Activated CD4-positive, alpha-beta T cell treated with anti-CD3 and anti-CD28 coated beads, Interleukin-2, amount 50 U/mL, for 16 hours (primary cell): ENCODE results near the gene OXT.
"Not testable (repeated sequence)": the region's sequence is repeated elsewhere in the genome, so short reads cannot be mapped to it uniquely, and the experiment has no call there.

ENCODE experiments used
- DNase-seq: peaks from one replicate; pipeline ENCODE4 v3.0.0-alpha.2; 2020

The OXT gene

DNA sequence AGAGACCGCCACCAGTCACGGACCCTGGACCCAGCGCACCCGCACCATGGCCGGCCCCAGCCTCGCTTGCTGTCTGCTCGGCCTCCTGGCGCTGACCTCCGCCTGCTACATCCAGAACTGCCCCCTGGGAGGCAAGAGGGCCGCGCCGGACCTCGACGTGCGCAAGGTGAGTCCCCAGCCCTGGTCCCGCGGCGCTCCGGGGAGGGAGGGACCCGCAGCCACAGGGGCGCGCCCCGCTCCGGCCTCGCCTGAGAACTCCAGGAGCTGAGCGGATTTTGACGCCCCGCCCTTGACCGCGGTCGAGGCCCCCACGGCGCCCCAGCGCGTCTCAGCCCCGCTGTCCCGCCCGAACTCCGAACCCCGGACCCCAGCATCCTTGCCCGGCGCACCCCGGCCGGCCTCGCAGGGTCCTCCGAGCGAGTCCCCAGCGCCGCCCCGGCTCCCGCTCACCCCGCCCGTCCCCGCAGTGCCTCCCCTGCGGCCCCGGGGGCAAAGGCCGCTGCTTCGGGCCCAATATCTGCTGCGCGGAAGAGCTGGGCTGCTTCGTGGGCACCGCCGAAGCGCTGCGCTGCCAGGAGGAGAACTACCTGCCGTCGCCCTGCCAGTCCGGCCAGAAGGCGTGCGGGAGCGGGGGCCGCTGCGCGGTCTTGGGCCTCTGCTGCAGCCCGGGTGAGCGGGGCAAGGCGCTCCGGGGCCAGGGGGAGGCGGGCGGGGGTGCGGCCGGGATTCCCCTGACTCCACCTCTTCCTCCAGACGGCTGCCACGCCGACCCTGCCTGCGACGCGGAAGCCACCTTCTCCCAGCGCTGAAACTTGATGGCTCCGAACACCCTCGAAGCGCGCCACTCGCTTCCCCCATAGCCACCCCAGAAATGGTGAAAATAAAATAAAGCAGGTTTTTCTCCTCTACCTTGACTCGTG lies at the start of gene OXT:
OXT (plus strand) TSS at position 11 of the 920 bp plus-strand sequence; CDS start at position 47, 36 bp downstream.
- DNase-seq, result peak; percentile 56

GRCh38 chr20:3021777-3022176 lies 49.6 kb upstream of the OXT start:
- DNase-seq, result no peak

- not testable (repeated sequence) for DNase-seq
Observed at GRCh38 chr20:3022559-3023490, 48.6 kb upstream of the OXT start.

DNA sequence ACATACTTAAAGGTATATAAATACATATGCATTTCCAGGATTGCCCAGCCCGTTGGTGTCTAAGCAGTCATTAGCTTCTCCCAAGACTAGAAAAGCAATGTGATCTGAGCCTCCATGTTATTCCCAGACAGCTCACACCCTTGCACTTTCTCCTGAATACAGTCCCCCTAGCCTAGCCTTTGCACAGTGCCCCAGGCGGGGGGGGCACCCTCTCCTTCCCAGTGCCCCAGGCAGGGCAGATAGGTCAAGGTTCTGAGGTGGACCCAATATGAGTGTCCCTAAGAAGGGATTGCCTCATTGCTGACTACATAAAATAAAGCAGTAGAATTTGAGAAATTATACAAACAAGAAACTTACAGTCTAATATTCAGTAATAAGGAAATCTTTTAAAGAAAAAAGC lies 43.4 kb upstream of the OXT start:
- DNase-seq, result no peak

- no peak for DNase-seq
Observed at GRCh38 chr20:3031524-3032147, 39.8 kb upstream of the OXT start.

- DNase-seq, result no peak
Observed at GRCh38 chr20:3032624-3033023, 38.8 kb upstream of the OXT start.

GRCh38 chr20:3037654-3038053 lies 33.8 kb upstream of the OXT start:
- DNase-seq, result no peak

GRCh38 chr20:3038454-3038853 lies 33.0 kb upstream of the OXT start:
- DNase-seq, result no peak

- no peak for DNase-seq
Observed at GRCh38 chr20:3039426-3039825, 32.0 kb upstream of the OXT start.

GRCh38 chr20:3040086-3040485 lies 31.3 kb upstream of the OXT start:
- DNase-seq, result no peak

DNA sequence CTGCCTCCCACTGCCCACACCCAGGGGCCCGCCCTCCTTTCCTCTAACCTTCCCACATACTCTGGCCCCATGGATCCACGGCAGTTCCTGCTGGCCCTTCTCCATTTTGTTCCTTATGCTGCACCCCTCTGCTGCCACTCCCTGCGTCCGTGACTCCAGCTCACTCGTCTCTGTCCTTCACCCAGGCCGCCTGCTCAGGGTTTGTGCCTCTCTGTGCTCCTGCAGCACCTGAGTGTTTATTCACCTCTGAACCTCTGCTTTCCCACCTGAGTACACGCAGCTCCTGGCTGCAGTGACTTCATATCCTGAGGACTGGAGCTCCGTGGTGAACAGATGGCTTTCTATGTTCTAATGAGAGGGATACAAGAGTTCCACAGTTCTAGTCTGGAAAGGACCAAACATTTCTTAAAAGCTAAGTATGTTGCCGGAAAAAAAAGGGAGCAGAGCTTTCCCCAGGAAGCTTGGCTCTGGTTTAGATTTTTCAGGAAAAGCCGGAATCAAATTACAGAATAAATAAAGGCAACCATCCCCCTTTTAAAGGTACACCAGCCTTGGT lies 29.5 kb upstream of the OXT start:
- DNase-seq, result no peak

GRCh38 chr20:3042625-3043024 lies 28.8 kb upstream of the OXT start:
- DNase-seq, result no peak

GRCh38 chr20:3043322-3043721 lies 28.1 kb upstream of the OXT start, which contains the start of gene GNRH2:
Gene GNRH2 (plus strand): TSS chr20:3043622. CDS start chr20:3044415, 793 bp downstream.
- no peak for DNase-seq

DNA sequence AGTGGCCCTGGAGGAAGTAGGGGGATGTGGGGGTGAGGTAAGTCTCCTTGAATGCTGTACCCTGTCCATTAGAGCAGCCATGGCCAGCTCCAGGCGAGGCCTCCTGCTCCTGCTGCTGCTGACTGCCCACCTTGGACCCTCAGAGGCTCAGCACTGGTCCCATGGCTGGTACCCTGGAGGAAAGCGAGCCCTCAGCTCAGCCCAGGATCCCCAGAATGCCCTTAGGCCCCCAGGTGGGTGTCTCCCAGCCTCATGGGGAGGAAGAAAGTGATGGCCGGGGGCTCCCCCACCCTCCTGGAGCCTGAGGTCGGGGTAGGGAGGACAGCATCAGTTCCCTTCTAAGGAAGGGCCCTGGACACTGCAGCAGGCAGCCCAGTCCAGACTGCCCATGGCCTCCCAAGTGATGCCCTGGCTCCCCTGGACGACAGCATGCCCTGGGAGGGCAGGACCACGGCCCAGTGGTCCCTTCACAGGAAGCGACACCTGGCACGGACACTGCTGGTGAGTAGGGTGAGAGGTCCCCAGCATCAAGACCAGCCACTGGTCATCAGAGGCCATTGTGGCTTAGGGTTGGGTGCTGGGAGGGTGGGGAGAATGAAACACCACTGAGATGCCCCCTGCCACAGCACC lies 27.0 kb upstream of the OXT start:
- DNase-seq, result no peak

DNA sequence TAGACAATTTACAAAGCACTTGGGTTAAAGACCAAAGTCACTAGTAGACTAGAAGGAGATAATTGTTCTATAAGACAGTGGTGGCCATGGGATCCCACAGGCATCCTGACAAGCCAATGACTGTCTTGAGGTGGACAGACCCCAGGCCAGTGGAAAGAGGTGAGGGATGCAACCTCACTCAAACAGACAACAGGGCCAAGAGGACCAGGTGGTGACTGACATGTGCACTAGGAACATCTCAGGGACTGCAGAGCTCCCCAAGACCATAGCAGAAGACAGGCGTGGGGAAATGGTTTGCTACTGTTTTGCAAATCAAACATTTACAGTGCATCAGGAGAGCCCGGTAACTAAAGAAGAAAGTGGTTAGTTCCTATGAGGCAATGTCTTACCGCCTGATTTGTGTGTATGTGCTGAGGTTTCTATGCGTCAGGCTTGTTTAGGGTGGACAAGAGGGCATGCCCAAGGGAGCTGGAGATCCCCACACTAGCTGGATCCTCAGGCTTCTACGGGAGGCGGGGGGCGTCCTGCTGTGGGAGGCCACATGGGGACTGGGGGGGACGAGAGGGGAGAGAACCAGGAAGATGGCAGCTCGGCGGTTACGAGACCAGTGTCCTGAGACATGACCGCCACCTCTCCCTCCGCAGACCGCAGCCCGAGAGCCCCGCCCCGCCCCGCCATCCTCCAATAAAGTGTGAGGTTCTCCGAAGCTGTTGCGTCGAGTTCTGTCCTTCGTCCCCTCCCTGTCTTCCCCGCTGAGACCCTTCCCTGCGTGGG lies 26.2 kb upstream of the OXT start:
- peak; percentile 64 for DNase-seq

DNA sequence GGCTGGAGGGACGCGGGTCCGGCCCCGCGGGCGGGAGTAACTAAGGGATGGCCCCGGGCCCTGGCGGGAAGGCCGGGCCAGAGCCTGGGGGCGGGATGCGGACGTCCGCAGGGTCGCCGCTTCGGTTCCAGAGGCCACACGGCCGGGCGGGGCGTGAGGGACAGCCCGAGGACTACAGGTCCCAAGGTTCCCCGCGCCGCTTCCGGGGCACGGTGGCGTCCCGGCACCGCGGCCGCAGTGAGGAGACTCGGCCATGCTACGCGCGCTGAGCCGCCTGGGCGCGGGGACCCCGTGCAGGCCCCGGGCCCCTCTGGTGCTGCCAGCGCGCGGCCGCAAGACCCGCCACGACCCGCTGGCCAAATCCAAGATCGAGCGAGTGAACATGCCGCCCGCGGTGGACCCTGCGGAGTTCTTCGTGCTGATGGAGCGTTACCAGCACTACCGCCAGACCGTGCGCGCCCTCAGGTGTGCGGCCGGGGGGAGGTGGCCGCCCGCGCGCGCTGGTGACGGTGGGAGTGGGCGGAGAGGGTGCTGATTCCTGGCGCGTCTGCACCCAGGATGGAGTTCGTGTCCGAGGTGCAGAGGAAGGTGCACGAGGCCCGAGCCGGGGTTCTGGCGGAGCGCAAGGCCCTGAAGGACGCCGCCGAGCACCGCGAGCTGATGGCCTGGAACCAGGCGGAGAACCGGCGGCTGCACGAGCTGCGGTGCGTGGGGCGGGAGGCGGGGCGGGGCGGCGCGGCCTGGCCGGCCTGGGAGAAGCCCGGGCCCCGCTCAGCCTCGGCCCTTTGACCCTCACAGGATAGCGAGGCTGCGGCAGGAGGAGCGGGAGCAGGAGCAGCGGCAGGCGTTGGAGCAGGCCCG lies 25.4 kb upstream of the OXT start, which contains the start of gene MRPS26:
MRPS26 (plus strand) TSS at position 237 of the 861 bp plus-strand sequence; CDS start at position 254, 17 bp downstream.
- peak; percentile 89 for DNase-seq

- peak; percentile 16 for DNase-seq
Observed at GRCh38 chr20:3046677-3047462, 24.6 kb upstream of the OXT start.

DNA sequence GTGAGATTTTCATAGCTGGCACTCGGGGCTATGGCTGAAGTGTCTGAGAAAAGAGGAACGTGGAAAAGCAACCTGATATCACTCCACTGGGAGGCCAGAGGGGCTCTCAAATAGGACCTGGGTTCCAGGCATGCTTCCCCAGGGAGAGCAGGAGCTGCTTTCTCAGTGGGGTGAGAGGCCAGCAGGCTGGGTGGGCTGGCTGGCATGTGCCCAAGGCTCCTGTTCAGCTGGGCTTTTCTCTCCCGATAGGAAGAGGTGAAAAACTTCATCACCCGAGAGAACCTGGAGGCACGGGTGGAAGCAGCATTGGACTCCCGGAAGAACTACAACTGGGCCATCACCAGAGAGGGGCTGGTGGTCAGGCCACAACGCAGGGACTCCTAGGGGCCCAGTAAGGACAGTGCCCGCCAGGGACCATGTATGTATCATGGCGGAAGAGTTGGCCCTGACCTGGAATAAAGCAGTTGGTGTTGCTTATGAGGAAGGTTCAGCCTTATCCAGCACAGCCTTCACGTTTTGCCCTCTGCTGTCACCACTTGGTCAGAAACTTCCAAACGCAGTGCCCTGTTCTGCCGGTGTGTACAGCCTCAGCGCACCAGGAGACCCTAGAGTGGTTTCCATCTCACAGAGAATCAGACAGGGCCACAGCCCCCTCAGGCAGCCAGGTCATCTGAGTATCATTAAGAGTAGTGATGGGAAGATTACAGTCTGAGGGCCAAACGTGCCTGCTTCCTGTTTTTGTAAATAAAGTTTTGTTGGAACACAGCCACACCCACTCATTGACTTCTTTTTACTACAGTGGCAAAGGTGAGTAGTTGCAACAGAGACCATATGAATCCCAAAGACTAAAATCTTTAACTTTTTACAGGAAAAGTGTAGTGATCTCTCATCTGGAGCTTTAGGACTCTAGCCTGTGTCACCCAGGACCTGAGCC lies 23.7 kb upstream of the OXT start:
- no peak for DNase-seq
